HCT116 (cell line): ENCODE measurements around the gene CARD9. TPM values are rescaled to one million over a fixed set of nuclear protein-coding genes. Genes with fewer than 3 reads are reported as not detected.

Experiments
- ATAC-seq: fragments of 200-7000 bp; cut with Tn5 transposase; 2 replicates; pipeline ENCODE4 v1.9.1; 2020; ENCODE audit warnings: mild to moderate bottlenecking, moderate library complexity
- BruUV-seq: library from RNA; stranded (reverse); fragments of 400-500 nt; replicated peaks from 2 replicates; lab custom pipeline; 2021; lab: Mats Ljungman, UMichigan
- CTCF ChIA-PET: fragments of 300-600 bp; sonication (Branson Sonifier 250); formaldehyde crosslinking; loops from one replicate; lab custom pipeline; 2021; ENCODE audit warnings: antibody characterized with exemption; lab: Charles Lee
- POLR2A ChIA-PET: fragments of 300-600, 350-600 bp; sonication (Branson Sonifier 250); formaldehyde crosslinking; loops from one replicate; lab custom pipeline; 2021; ENCODE audit warnings: antibody characterized with exemption; lab: Charles Lee
- RAD21 ChIA-PET, 2 experiments: fragments of 300-600 bp; sonication (Branson Sonifier 250); formaldehyde crosslinking; loops; one replicate each; lab custom pipeline; 2023; ENCODE audit warnings: low total read pairs in 2 of 2; ENCODE audit not compliant: uncharacterized antibody in 2 of 2, unreplicated experiment in 2 of 2, low non-redundant PET in 1 of 2; lab: Charles Lee
- DNase-seq: peaks from one replicate; pipeline ENCODE4 v3.0.0-alpha.2; 2010; ENCODE audit warnings: low read depth, low spot score
- H2AFZ ChIP-seq: fragments of 200-600 bp; shearing (Covaris generic), sonication (generic); 2 replicates; pipeline ENCODE4 v1.6.1; 2017; ENCODE audit warnings: low read depth, mixed run types, mixed read lengths, antibody characterized with exemption, low read length; ENCODE audit not compliant: poor library complexity, severe bottlenecking
- H3K27ac ChIP-seq: 2 replicates; pipeline ENCODE4 v1.5.1; 2012; ENCODE audit warnings: low read depth, low read length
- H3K27me3 ChIP-seq: fragments of 200-600 bp; sonication (generic); 2 replicates; pipeline ENCODE4 v1.6.1; 2016; ENCODE audit warnings: mixed run types, low read length, mixed read lengths; ENCODE audit not compliant: insufficient read depth
- H3K36me3 ChIP-seq, 2 experiments: fragments of 200-500 bp in 1 of 2; fragments of 200-600 bp in 1 of 2; sonication (Bioruptor generic) in 1 of 2; sonication (generic) in 1 of 2; 2 replicates each; pipeline versions ENCODE4 v1.5.1 to v1.6.1; 2014 to 2016; ENCODE audit warnings: low read length in 2 of 2, inconsistent platforms in 1 of 2, mixed read lengths in 1 of 2, mixed run types in 1 of 2; ENCODE audit not compliant: insufficient read depth in 2 of 2, control insufficient read depth in 1 of 2
- H3K4me1 ChIP-seq, 2 experiments: fragments of 200-600 bp in 1 of 2; sonication (generic) in 1 of 2; 2 replicates each; pipeline versions ENCODE4 v1.5.1 to v1.6.1; 2012 to 2017; ENCODE audit warnings: low read length in 2 of 2, inconsistent platforms in 1 of 2, mild to moderate bottlenecking in 1 of 2, mixed read lengths in 1 of 2, mixed run types in 1 of 2, moderate library complexity in 1 of 2; ENCODE audit not compliant: insufficient read depth in 2 of 2, control insufficient read depth in 1 of 2
- H3K4me2 ChIP-seq: fragments of 200-600 bp; sonication (generic); 2 replicates; pipeline ENCODE4 v1.6.1; 2017; ENCODE audit warnings: mixed run types, low read length, mixed read lengths
- H3K4me3 ChIP-seq, 2 experiments: fragments of 200-600 bp in 1 of 2; sonication (generic) in 1 of 2; replicated peaks in 1 of 2; 2 replicates each; pipeline ENCODE4 v1.5.1; 2011 to 2016; ENCODE audit warnings: low read length in 2 of 2, control low read depth in 1 of 2, low read depth in 1 of 2, mild to moderate bottlenecking in 1 of 2, mixed read lengths in 1 of 2, mixed run types in 1 of 2
- H3K79me2 ChIP-seq: fragments of 200-600 bp; sonication (generic); 2 replicates; pipeline ENCODE4 v1.6.1; 2017; ENCODE audit warnings: mild to moderate bottlenecking, mixed run types, low read length, moderate library complexity, mixed read lengths; ENCODE audit not compliant: insufficient read depth
- H3K9ac ChIP-seq: fragments of 200-600 bp; sonication (generic); 2 replicates; pipeline ENCODE4 v1.6.1; 2016; ENCODE audit warnings: low read length, mixed read lengths
- H3K9me2 ChIP-seq: fragments of 200-600 bp; sonication (generic), shearing (Covaris generic); 2 replicates; pipeline ENCODE4 v1.6.1; 2017; ENCODE audit warnings: mixed run types, mild to moderate bottlenecking, moderate library complexity; ENCODE audit not compliant: insufficient read depth
- H3K9me3 ChIP-seq, 2 experiments: fragments of 200-500 bp in 1 of 2; fragments of 200-600 bp in 1 of 2; sonication (Bioruptor generic) in 1 of 2; sonication (generic) in 1 of 2; 2 replicates each; pipeline ENCODE4 v1.6.1; 2014 to 2017; ENCODE audit warnings: low read length in 2 of 2, mixed read lengths in 2 of 2, inconsistent platforms in 1 of 2, low read depth in 1 of 2, mild to moderate bottlenecking in 1 of 2, mixed run types in 1 of 2, moderate library complexity in 1 of 2; ENCODE audit not compliant: control insufficient read depth in 1 of 2, insufficient read depth in 1 of 2
- H4K20me1 ChIP-seq: fragments of 200-600 bp; sonication (generic), shearing (Covaris generic); 2 replicates; pipeline ENCODE4 v1.6.1; 2017; ENCODE audit warnings: mixed run types, mild to moderate bottlenecking, moderate library complexity; ENCODE audit not compliant: insufficient read depth
- EZH2 ChIP-seq: fragments of 200-600 bp; sonication (generic); IDR thresholded peaks from 2 replicates; pipeline ENCODE4 v1.6.1; 2017; ENCODE audit warnings: antibody characterized with exemption, mixed run types
- POLR2A ChIP-seq: IDR thresholded peaks from 2 replicates; pipeline ENCODE4 v1.7.0; 2011; ENCODE audit warnings: borderline replicate concordance; ENCODE audit not compliant: insufficient read depth, insufficient read length; ENCODE audit errors: extremely low read depth
- POLR2AphosphoS5 ChIP-seq: IDR thresholded peaks from 2 replicates; pipeline ENCODE4 v1.6.1; 2011; ENCODE audit warnings: mild to moderate bottlenecking, low read depth, low read length, moderate library complexity
- intact Hi-C: fragments of 100-400 bp; cut with micrococcal nuclease; formaldehyde crosslinking; loops from 2 replicates; pipeline ENCODE4 v1.10.0; 2022
- total RNA-seq: library from RNA; stranded (reverse); gene quantifications from one replicate; pipeline ENCODE4 v1.2.1, GENCODE V29; 2021; ENCODE audit not compliant: unreplicated experiment

CARD9 gene
- total RNA-seq, 1 experiment from 2014 or later, result 1.2 TPM

GRCh38 chr9:136419092-136419420 lies 45.6 kb upstream of the CARD9 start:
- DNase-seq (no peak), ATAC-seq (no peak)
- Histone ChIP-seq H3K4me2 (no peak overlapping the region), H3K27me3 (no peaks in the 10 kb centered on the region), H3K9me2 (no peaks in the 10 kb centered on the region), H3K27ac (no peak overlapping the region), H3K9me3 (no peaks in the 10 kb centered on the region), H3K79me2 (peaks cover 29% of the 10 kb centered on the region), H3K4me1 (no peaks in the 10 kb centered on the region), H4K20me1 (no peaks in the 10 kb centered on the region), H3K36me3 (peaks cover 53 to 77% of the 10 kb centered on the region in 2 experiments), H3K9ac (no peak overlapping the region), H2AFZ (no peak overlapping the region), H3K4me3 (no peak overlapping the region)
- ChIA-PET POLR2A (no interaction called here), RAD21 (no interaction called here), CTCF (no interaction called here)
- intact Hi-C loops, result no loop called here
- BruUV-seq, result no TSS peak
- no peak for TF ChIP-seq POLR2AphosphoS5

- TF ChIP-seq POLR2A (no peak), EZH2 (no peak)
- Histone ChIP-seq H3K4me1 (no peaks in the 10 kb centered on the region), H2AFZ (no peak overlapping the region), H3K4me2 (no peak overlapping the region), H3K36me3 (peaks cover 56 to 78% of the 10 kb centered on the region in 2 experiments), H3K27me3 (no peaks in the 10 kb centered on the region), H3K9me3 (no peaks in the 10 kb centered on the region), H3K79me2 (peaks cover 35% of the 10 kb centered on the region), H3K27ac (no peak overlapping the region), H3K4me3 (no peak overlapping the region), H4K20me1 (no peaks in the 10 kb centered on the region), H3K9me2 (no peaks in the 10 kb centered on the region), H3K9ac (no peak overlapping the region)
- ATAC-seq (no peak), DNase-seq (no peak)
- intact Hi-C loops, result no loop called here
- ChIA-PET POLR2A (no interaction called here), RAD21 (no interaction called here), CTCF (no interaction called here)
- no TSS peak for BruUV-seq
Observed at GRCh38 chr9:136418182-136419091, 45.0 kb upstream of the CARD9 start.
